Activated T-cell treated with anti-CD3 and anti-CD28 coated beads for 24 hours (primary cell): ENCODE measurements around the gene CCDC178.

Source experiments
- DNase-seq: peaks from one replicate; pipeline ENCODE4 v3.0.0-alpha.2; 2020; ENCODE audit warnings: low read depth

The CCDC178 gene

GRCh38 chr18:32918692-32919250, 521.8 kb downstream of the CCDC178 start:
- no peak for DNase-seq

GRCh38 chr18:32915516-32915915, 525.0 kb downstream of the CCDC178 start:
- DNase-seq: no peak

GRCh38 chr18:32911660-32912284, 528.7 kb downstream of the CCDC178 start:
- DNase-seq: no peak

GRCh38 chr18:32910694-32911296, 529.7 kb downstream of the CCDC178 start:
- DNase-seq: no peak

- DNase-seq: no peak
Measured at GRCh38 chr18:32909798-32910561, 530.5 kb downstream of the CCDC178 start.

- DNase-seq: no peak
Measured at GRCh38 chr18:32908424-32908805, 532.1 kb downstream of the CCDC178 start.

GRCh38 chr18:32907648-32908423, 532.7 kb downstream of the CCDC178 start:
- DNase-seq: no peak

GRCh38 chr18:32907311-32907585, 533.3 kb downstream of the CCDC178 start:
- DNase-seq: no peak

GRCh38 chr18:32906506-32907310, 533.8 kb downstream of the CCDC178 start:
- DNase-seq: no peak

- DNase-seq: no peak
Measured at GRCh38 chr18:32905651-32906050, 534.9 kb downstream of the CCDC178 start.

GRCh38 chr18:32902568-32903330, 537.8 kb downstream of the CCDC178 start:
- DNase-seq: no peak

- DNase-seq: no peak
Measured at GRCh38 chr18:32899819-32900218, 540.7 kb downstream of the CCDC178 start.

GRCh38 chr18:32896776-32897547, 543.6 kb downstream of the CCDC178 start:
- DNase-seq: no peak

GRCh38 chr18:32893915-32894314, 546.6 kb downstream of the CCDC178 start:
- no peak for DNase-seq

GRCh38 chr18:32891797-32892196, 548.7 kb downstream of the CCDC178 start:
- DNase-seq: no peak

GRCh38 chr18:32891130-32891529, 549.4 kb downstream of the CCDC178 start:
- no peak for DNase-seq

- no peak for DNase-seq
Measured at GRCh38 chr18:32889615-32890593, 550.6 kb downstream of the CCDC178 start.

- no peak for DNase-seq
Measured at GRCh38 chr18:32888306-32888705, 552.2 kb downstream of the CCDC178 start.
